Effector memory CD4-positive, alpha-beta T cell (primary cell): ENCODE data around the gene HERPUD1.

ENCODE experiments used
- DNase-seq, 3 donors: peaks; one replicate each; pipeline ENCODE4 v3.0.0-alpha.2; 2020
- H3K27ac ChIP-seq: 2 replicates; pipeline ENCODE4 v1.7.0; 2013; ENCODE audit warnings: mild to moderate bottlenecking, low read length, moderate library complexity; ENCODE audit not compliant: insufficient read depth, poor library complexity, severe bottlenecking
- H3K27me3 ChIP-seq: replicated peaks from 2 replicates; pipeline ENCODE4 v1.7.0; 2013; ENCODE audit warnings: mild to moderate bottlenecking, low read length; ENCODE audit not compliant: insufficient read depth, control insufficient read depth, poor library complexity, severe bottlenecking
- H3K36me3 ChIP-seq: 2 replicates; pipeline ENCODE4 v1.7.0; 2013; ENCODE audit warnings: mild to moderate bottlenecking, low read length, moderate library complexity; ENCODE audit not compliant: control insufficient read depth, insufficient read depth
- H3K4me1 ChIP-seq: 2 replicates; pipeline ENCODE4 v1.7.0; 2013; ENCODE audit warnings: low read length, mild to moderate bottlenecking; ENCODE audit not compliant: control insufficient read depth, insufficient read depth, poor library complexity, severe bottlenecking
- H3K4me3 ChIP-seq: 2 replicates; pipeline ENCODE4 v1.7.0; 2013; ENCODE audit warnings: low read length, low read depth, mild to moderate bottlenecking; ENCODE audit not compliant: insufficient read depth, poor library complexity, severe bottlenecking
- H3K9me3 ChIP-seq: 2 replicates; pipeline ENCODE4 v1.7.0; 2013; ENCODE audit warnings: mild to moderate bottlenecking, low read length, moderate library complexity; ENCODE audit not compliant: control insufficient read depth

Gene HERPUD1

DNA sequence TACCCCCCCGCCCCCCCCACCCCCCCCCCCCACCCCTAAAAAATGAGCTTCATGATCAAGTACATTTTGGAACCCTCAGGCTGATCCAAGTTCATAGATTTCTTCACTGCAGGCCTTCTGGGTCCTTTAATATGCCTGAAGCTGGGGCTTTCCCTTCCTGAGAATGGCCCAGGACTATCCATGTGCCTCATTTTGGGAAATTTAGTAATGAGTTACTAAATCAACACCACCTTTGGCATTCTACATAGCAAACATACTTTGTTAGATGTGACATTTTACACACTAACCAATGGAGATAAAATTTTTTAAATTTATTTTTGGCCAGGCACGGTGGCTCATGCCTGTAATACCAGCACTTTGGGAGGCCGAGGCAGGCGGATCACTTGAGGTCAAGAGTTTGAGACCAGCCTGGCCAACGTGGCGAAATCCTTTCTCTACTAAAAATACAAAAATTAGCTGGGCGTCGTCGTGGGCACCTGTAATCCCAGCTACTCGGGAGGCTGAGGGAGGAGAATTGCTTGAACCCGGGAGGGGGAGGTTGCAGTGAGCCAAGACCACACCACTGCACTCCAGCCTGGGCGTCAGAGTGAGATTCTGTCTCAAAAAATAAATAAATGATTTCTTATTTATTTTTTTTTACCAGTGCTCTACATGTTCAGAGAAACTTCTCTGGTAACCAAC lies 14.0 kb downstream of the HERPUD1 start:
- Histone ChIP-seq H3K9me3 (no peaks in the 10 kb centered on the region), H3K4me3 (no peak overlapping the region), H3K27me3 (no peaks in the 10 kb centered on the region), H3K27ac (no peak overlapping the region), H3K36me3 (peaks cover 47% of the 10 kb centered on the region), H3K4me1 (no peaks in the 10 kb centered on the region)
- DNase-seq = no peak

DNA sequence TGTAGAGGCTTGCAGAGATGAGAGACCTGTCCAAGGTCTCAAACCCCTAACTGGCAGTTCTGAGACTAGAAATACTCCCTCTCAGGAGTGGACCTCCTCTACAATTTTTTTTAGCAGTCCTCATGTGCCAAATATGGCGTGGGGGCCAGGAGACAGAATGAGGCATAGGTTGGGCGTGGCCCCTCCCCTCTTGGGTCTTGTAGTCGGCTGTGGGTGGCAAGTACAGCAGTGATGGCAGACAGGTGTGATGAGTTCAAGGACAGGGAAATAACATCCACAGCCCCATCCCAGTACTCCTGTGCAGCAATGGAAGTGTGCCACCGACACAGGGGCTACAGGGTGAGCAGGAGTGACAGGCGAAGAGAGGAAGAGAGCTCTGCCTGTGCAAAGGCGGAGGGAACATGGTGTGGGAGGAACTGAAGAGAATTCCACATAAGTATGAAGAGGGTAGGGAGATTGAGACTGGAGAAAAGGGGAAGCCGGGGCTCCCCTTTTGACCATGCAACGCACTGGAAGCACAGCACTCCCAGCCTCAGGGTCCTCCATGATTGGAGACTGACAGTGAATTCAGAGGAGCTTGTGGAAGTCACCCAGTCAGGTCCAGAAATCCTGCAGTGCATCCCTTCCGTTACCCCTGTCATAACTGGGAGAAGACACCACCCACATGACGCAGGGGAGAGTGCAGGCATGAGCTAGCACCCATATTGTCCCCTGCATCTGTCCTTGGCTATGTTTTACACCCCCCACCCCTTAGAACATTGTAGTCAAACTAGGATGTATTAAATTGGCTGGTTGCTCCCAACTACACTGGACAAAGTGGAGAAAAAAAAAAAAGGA lies 15.0 kb downstream of the HERPUD1 start:
- H3K27ac ChIP-seq = no peak overlapping the region
- H3K9me3 ChIP-seq = no peaks in the 10 kb centered on the region
- no peaks in the 10 kb centered on the region for H3K4me1 ChIP-seq
- DNase-seq = no peak
- no peaks in the 10 kb centered on the region for H3K27me3 ChIP-seq
- H3K36me3 ChIP-seq = peaks cover 38% of the 10 kb centered on the region
- no peak overlapping the region for H3K4me3 ChIP-seq

DNA sequence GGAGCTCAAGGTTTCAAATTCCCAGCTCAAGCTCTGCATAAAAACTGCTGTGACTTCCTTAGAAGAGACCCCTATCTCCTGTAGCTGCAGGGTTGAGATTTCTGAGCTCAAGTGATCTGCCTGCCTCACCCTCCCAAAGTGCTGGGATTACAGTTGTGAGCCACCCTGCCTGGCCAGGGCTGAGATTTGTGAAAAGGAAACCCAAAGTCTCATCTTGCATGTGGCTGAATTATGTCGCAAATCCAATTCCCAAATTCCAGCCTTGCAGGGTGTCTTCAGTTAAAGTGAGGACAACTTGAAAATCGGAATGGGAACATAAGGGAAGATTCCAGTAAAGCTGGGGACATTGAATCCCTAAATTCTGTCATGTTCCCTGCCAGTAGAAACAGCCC lies 15.7 kb downstream of the HERPUD1 start:
- no peaks in the 10 kb centered on the region for H3K4me1 ChIP-seq
- no peak for DNase-seq

DNA sequence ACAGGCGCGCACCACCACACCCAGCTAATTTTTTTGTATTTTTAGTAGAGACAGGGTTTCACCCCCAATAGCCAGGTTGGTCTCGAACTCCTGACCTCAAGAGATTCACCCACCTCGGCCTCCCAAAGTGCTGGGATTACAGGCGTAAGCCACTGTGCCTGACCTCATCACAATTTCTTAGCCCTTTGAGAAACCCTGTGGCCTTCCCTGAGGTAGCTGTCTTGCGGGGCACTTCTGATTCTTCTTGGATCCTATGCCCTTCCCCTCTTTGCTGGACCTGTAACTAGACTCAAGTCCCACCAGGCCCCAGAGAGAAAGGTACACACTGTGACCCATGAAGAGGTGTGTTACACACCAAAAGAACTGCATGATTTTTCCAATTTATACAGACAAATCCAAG lies 16.3 kb downstream of the HERPUD1 start:
- Histone ChIP-seq H3K9me3 (no peaks in the 10 kb centered on the region), H3K27ac (no peak overlapping the region), H3K27me3 (no peaks in the 10 kb centered on the region), H3K4me1 (no peaks in the 10 kb centered on the region), H3K36me3 (peaks cover 26% of the 10 kb centered on the region), H3K4me3 (no peak overlapping the region)
- DNase-seq = no peak

More for the DNA sequence above, 15.7 kb downstream of the HERPUD1 start:
- Histone ChIP-seq H3K27me3 (no peaks in the 10 kb centered on the region), H3K27ac (no peak overlapping the region), H3K36me3 (peaks cover 32% of the 10 kb centered on the region), H3K9me3 (no peaks in the 10 kb centered on the region), H3K4me3 (no peak overlapping the region)

DNA sequence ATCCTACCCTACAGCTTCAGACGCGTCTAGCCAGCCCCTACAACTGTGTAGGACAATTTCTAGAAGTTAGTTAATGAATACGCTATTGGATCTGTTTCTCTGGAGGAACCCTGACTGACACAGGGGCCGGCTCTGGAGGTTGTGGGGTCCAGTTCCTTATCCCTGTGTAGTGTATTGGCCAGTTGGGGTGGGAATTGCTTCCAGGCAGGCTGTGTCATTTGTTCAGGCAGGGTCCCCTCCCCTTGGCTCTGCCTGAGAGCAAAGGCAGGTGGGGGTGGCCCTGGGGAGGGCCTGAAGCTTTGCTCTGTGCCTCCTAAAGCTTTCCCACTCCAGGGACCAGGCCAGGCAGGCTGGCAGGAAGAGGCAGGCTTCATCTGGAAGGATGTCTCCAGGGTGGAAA lies 18.1 kb downstream of the HERPUD1 start:
- no peak overlapping the region for H3K4me3 ChIP-seq
- no peaks in the 10 kb centered on the region for H3K27me3 ChIP-seq
- no peaks in the 10 kb centered on the region for H3K4me1 ChIP-seq
- DNase-seq = no peak
- H3K27ac ChIP-seq = no peak overlapping the region
- H3K9me3 ChIP-seq = no peaks in the 10 kb centered on the region
- H3K36me3 ChIP-seq = peaks cover 9% of the 10 kb centered on the region

DNA sequence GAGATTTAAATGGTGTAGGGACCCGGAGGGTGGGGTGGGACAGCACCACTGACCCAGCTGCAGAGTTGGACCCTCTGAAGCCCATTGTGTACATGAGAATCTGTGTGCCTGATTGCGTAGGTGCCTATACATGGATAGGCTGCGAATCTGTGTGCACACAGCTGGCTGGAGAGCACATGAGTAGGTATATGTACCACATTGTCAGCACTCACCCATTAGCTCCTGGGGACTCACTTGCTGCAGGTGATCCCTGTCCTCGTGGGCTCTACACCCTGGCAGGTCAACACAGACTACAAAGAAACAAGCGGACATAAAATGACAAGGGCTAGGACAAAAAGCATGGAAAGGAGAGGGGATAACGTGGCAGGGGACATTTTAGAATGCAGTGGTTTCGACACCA lies 18.5 kb downstream of the HERPUD1 start:
- Histone ChIP-seq H3K36me3 (peaks cover 6% of the 10 kb centered on the region), H3K27me3 (no peaks in the 10 kb centered on the region), H3K4me1 (no peaks in the 10 kb centered on the region), H3K4me3 (no peak overlapping the region), H3K9me3 (no peaks in the 10 kb centered on the region), H3K27ac (no peak overlapping the region)
- DNase-seq = no peak

DNA sequence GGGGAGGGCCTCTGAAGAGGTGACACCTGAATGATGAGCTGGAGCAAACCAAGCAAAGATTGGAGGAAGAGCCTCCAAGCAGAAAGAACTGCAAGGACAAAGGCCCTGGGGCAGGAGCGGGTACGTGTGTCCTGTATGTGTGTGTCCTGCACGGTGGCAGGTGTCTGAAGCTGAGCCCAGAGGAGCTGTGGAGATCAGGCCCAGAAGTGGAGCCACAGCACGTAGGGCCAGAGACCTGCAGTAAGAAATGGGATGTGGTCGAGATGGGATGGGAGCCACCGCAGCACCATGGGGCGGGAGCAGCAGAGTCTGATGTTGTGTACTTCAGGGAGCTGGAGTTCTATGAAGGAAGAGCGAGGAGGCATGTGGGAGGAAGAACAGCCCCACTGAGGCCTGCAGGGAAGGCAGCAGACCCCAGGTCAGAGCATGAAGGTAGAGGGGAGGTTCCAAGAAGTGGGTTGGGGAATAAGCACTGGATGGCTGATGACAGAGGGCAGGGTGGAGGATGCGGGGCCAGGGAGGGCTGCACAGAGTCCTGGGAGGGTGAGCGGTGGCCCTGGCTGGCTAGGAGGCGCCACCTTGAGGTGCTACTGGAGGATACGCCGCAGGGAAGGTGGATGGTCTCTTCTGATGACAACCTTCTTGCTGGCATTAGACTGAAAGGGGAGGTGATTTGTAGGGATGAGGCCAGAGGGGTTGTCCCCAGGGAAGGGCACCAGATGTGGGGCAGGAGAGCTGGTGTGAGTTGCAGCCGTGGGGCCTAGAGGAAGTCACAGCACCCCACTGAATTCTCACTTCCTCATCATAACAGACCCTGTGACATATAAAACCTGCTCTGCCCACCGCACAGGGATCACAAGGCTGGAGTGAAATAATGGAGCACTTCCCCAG lies 19.2 kb downstream of the HERPUD1 start:
- Histone ChIP-seq H3K36me3 (peaks cover 5% of the 10 kb centered on the region), H3K4me1 (no peaks in the 10 kb centered on the region), H3K9me3 (no peaks in the 10 kb centered on the region), H3K27ac (no peak overlapping the region), H3K27me3 (no peaks in the 10 kb centered on the region), H3K4me3 (no peak overlapping the region)
- peak in 2 of 3 donors; percentile 10 to 13 for DNase-seq

DNA sequence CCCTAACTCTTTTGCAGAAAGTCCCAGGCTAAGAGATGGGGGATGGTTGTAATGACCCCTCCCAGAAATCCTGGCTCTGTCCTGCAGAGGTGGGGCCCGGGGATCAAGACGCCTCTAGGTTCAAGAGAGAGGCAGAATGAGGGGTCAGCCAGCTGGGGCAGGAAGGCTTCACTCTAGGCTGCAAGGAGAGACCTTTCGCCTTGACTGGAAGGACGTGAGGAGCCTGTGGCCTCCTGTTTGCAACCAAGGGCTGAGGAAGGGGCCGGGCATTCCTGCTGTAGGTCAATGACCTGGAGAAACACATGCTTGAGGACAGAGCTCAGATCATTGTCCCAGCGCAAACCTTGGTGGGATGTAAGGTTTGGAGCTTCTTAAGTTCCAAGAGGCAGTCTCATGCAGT lies 21.1 kb downstream of the HERPUD1 start:
- H3K27ac ChIP-seq = no peak overlapping the region
- H3K27me3 ChIP-seq = no peaks in the 10 kb centered on the region
- H3K4me1 ChIP-seq = no peaks in the 10 kb centered on the region
- no peaks in the 10 kb centered on the region for H3K36me3 ChIP-seq
- DNase-seq = no peak
- no peak overlapping the region for H3K4me3 ChIP-seq
- no peaks in the 10 kb centered on the region for H3K9me3 ChIP-seq

DNA sequence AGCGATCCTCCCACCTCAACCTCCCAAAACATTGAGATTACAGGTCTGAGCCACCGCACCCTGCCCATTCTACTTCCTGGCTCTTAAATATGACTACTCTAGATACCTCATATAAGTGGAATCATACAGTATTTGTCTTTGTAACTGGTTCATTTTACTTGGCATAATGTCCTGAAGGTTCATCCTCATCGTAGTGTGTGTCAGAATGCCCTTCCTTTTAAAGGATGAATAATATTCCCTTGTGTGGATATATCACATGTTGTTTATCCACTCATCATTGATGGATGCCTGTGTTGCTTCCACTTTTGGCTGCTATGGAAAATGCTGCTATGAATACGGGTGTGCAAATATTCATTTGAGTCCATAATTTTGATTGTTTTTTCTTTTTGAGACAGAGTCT lies 24.1 kb downstream of the HERPUD1 start:
- DNase-seq = no peak
- Histone ChIP-seq H3K36me3 (no peaks in the 10 kb centered on the region), H3K4me3 (no peak overlapping the region), H3K27me3 (no peaks in the 10 kb centered on the region), H3K4me1 (no peaks in the 10 kb centered on the region), H3K9me3 (no peaks in the 10 kb centered on the region), H3K27ac (no peak overlapping the region)
